ENCODE data around the gene GOLGA2. TPM values are rescaled to one million over a fixed set of nuclear protein-coding genes. Genes with fewer than 3 reads are reported as not detected.

The GOLGA2 gene
- total and polyA plus RNA-seq, 9 donors = 78.6 to 109 (median 91.6) TPM

GRCh38 chr9:128214571-128215490 lies 61.0 kb downstream of the GOLGA2 start:
- no peak for DNase-seq
- H3K27ac ChIP-seq (ENCODE audit: low read length) = peak overlapping the region; percentile 53
- H3K27me3 ChIP-seq (ENCODE audit: control insufficient read depth, insufficient read depth, low read length) = no peaks in the 10 kb centered on the region
- H3K4me3 ChIP-seq (ENCODE audit: low read length) = no peak overlapping the region
- WGBS (ENCODE audit: insufficient coverage) = 63% methylated on average over 18 of the region's 21 CpGs
- H3K4me1 ChIP-seq (ENCODE audit: control insufficient read depth, insufficient read depth, low read length) = peaks cover 39% of the 10 kb centered on the region
- H3K9me3 ChIP-seq (replicated peaks; ENCODE audit: control insufficient read depth, low read depth, low read length) = no peaks in the 10 kb centered on the region
- no peaks in the 10 kb centered on the region for H3K36me3 ChIP-seq (ENCODE audit: control insufficient read depth, insufficient read depth, low read length)

DNA sequence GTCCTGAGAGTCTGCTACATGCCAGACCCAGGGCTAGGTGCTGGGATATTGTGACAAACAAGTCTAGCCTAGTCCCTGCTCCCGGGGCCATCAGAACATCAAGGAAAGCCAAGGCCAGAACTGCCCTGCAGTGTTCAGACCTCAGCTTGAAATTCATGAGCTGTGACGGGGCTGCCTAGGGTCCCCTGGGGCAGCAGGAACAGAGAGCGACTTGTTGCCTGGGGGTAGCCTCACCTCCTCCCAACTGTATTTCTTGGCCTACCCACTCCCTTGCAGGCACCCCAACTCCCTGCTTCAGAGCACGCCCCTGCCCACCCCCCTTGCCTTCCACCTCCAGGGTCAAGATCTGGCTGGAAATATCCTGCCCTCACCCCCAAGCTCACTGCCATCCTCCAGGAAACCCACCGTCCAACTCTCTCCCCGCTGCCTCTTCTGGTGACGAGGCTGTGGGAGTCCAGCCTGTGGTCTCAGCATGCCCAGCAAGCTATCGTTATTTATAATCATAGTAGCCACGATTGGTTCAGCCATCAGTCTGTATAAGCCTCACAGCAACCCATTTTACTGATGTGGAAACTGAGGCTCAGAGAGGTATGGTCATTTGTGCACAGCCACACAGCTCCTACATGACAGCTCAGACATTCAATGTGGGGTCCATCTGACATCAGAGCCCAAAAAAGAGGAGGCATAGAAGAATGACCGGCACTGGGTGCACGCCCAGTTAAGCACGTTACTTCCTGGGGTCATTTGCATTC lies 61.9 kb downstream of the GOLGA2 start:
- H3K9me3 ChIP-seq (replicated peaks; ENCODE audit: control insufficient read depth, low read depth, low read length) = no peaks in the 10 kb centered on the region
- WGBS (ENCODE audit: insufficient coverage) = 86% methylated on average over 8 of the region's 12 CpGs
- DNase-seq = no peak
- no peak overlapping the region for H3K4me3 ChIP-seq (ENCODE audit: low read length)
- H3K4me1 ChIP-seq (ENCODE audit: control insufficient read depth, insufficient read depth, low read length) = peaks cover 40% of the 10 kb centered on the region
- no peaks in the 10 kb centered on the region for H3K27me3 ChIP-seq (ENCODE audit: control insufficient read depth, insufficient read depth, low read length)
- H3K36me3 ChIP-seq (ENCODE audit: control insufficient read depth, insufficient read depth, low read length) = peaks cover 2% of the 10 kb centered on the region
- H3K27ac ChIP-seq (ENCODE audit: low read length) = no peak overlapping the region

- Histone ChIP-seq H3K36me3 (ENCODE audit: control insufficient read depth, insufficient read depth, low read length) (peaks cover 2% of the 10 kb centered on the region), H3K27ac (ENCODE audit: low read length) (no peak overlapping the region), H3K9me3 (replicated peaks; ENCODE audit: control insufficient read depth, low read depth, low read length) (no peaks in the 10 kb centered on the region), H3K4me1 (ENCODE audit: control insufficient read depth, insufficient read depth, low read length) (peaks cover 33% of the 10 kb centered on the region), H3K4me3 (ENCODE audit: low read length) (no peak overlapping the region), H3K27me3 (ENCODE audit: control insufficient read depth, insufficient read depth, low read length) (no peaks in the 10 kb centered on the region)
- 100% methylated on average over 1 of the region's 2 CpGs for WGBS (ENCODE audit: insufficient coverage)
- no peak for DNase-seq
Measured at GRCh38 chr9:128211981-128212281, 63.9 kb downstream of the GOLGA2 start.

DNA sequence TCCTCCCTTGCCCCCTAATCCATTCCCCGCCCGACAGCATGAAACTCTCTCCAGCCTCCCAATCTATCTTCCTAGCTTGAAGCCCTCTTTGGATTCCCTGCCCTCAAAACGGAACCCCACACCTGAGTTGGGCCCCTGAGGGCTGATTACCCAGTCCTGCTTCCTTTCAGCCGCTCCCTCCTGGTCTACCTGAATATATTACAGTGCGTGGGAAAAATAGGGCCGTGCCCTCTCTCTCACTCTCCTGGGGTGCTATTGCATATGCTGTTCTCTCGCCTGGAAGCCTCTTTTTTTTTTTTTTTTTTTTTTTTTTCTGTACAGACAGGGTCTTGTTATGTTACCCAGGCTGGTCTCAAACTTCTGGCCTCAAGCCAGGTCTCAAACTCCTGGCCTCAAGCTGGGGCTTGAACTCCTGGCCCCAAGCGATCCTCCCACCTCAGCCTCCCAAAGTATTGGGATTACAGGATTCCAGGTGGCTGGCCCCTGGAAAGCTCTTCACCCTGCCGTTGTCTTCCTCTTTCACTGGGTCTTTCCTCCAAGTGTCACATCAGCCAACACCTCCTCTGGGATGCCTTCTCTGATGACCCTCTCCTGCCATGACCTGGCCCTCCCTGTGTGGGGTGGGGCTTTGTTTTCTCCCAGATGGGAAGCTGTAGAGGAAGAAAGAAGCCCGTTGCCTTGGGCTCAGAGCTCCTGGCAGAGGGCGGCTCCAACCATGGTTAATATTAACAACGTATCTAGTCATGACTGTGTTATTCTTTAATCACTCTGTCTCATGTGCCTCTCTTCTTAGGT lies 64.4 kb downstream of the GOLGA2 start:
- DNase-seq = no peak
- Histone ChIP-seq H3K4me3 (ENCODE audit: low read length) (no peak overlapping the region), H3K27me3 (ENCODE audit: control insufficient read depth, insufficient read depth, low read length) (peaks cover 2% of the 10 kb centered on the region), H3K4me1 (ENCODE audit: control insufficient read depth, insufficient read depth, low read length) (peaks cover 27% of the 10 kb centered on the region), H3K27ac (ENCODE audit: low read length) (no peak overlapping the region), H3K9me3 (replicated peaks; ENCODE audit: control insufficient read depth, low read depth, low read length) (no peaks in the 10 kb centered on the region), H3K36me3 (ENCODE audit: control insufficient read depth, insufficient read depth, low read length) (peaks cover 2% of the 10 kb centered on the region)
- 75% methylated on average over 5 of the region's 12 CpGs for WGBS (ENCODE audit: insufficient coverage)

GRCh38 chr9:128208946-128209669 lies 66.7 kb downstream of the GOLGA2 start:
- Histone ChIP-seq H3K27me3 (ENCODE audit: control insufficient read depth, insufficient read depth, low read length) (peaks cover 16% of the 10 kb centered on the region), H3K4me3 (ENCODE audit: low read length) (no peak overlapping the region), H3K4me1 (ENCODE audit: control insufficient read depth, insufficient read depth, low read length) (peaks cover 16% of the 10 kb centered on the region), H3K27ac (ENCODE audit: low read length) (no peak overlapping the region), H3K36me3 (ENCODE audit: control insufficient read depth, insufficient read depth, low read length) (peaks cover 2% of the 10 kb centered on the region), H3K9me3 (replicated peaks; ENCODE audit: control insufficient read depth, low read depth, low read length) (no peaks in the 10 kb centered on the region)
- no peak for DNase-seq
- 58% methylated on average over 6 of the region's 15 CpGs for WGBS (ENCODE audit: insufficient coverage)

DNA sequence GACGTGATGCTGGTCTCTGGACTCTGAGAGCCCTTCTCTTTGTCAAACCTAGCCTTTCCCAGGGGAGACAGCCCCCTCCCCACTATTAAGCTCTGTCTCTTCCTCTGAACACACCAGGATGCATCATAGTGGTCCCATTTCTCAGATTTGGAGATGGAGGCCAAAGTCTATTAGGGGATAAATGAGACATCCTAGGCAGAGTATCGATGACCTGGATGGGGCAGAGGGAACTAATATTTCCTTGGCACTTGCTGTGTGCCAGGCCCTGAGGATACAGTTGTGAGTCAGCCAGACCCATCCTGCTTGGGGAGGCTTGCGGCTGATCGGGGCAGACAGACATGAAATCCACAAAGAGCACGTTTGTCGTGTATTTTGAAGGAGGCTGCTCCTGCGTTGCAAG lies 67.4 kb downstream of the GOLGA2 start:
- H3K4me3 ChIP-seq (ENCODE audit: low read length) = no peak overlapping the region
- WGBS (ENCODE audit: insufficient coverage) = 69% methylated on average over 5 of the region's 7 CpGs
- peaks cover 20% of the 10 kb centered on the region for H3K4me1 ChIP-seq (ENCODE audit: control insufficient read depth, insufficient read depth, low read length)
- H3K27me3 ChIP-seq (ENCODE audit: control insufficient read depth, insufficient read depth, low read length) = peaks cover 21% of the 10 kb centered on the region
- no peak for DNase-seq
- H3K9me3 ChIP-seq (replicated peaks; ENCODE audit: control insufficient read depth, low read depth, low read length) = no peaks in the 10 kb centered on the region
- peaks cover 2% of the 10 kb centered on the region for H3K36me3 ChIP-seq (ENCODE audit: control insufficient read depth, insufficient read depth, low read length)
- no peak overlapping the region for H3K27ac ChIP-seq (ENCODE audit: low read length)

DNA sequence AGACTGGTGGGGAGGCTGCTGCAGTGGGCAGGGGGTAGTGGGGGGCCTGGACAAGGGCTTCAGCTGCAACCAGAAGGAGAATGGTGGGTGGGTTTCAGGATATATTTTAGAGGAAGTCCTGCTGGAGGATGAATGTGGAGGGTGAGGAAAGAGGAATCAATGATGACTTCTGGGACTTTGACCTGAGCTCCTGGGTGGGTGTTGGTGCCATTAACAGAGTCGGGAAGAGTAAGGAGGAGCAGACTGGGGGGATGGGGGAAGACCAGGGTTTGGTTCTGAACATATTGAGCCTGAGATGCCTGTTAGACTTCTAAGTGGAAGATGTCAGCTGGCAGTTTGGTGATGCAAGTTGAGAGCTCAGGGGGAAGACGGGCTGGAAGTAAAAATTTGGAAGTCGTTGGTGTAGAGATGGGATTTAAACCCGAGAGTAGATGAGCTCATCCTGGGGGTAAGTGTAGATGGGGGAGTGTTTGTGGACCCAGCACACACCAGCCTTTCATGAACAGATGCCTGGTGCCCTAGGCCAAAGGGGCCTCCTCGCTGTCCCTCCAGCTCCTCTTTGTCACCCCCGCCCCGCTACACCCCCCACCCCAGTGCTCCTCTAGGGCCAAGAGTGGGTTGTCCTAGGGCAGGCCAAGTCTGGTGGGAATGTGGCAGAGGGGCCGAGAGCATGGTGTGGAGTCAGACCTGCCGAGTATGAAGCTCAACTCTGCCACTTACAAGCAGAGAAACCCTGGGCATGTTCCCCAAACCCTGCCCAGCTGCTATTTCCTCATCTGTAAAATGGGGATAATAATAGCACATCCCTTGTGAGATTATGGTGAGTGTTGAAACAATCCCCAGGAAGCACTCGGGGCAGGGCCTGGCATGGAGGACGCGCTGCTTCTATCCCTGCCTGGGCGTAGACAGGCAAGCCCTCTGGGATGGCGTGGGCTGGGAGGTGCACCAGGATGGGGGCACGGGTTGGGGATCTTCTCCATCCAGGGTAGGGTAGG lies 68.6 kb downstream of the GOLGA2 start:
- H3K4me3 ChIP-seq (ENCODE audit: low read length) = no peak overlapping the region
- peaks cover 25% of the 10 kb centered on the region for H3K4me1 ChIP-seq (ENCODE audit: control insufficient read depth, insufficient read depth, low read length)
- H3K36me3 ChIP-seq (ENCODE audit: control insufficient read depth, insufficient read depth, low read length) = peaks cover 2% of the 10 kb centered on the region
- no peak for DNase-seq
- WGBS (ENCODE audit: insufficient coverage) = 63% methylated on average over 5 of the region's 15 CpGs
- no peaks in the 10 kb centered on the region for H3K9me3 ChIP-seq (replicated peaks; ENCODE audit: control insufficient read depth, low read depth, low read length)
- peaks cover 21% of the 10 kb centered on the region for H3K27me3 ChIP-seq (ENCODE audit: control insufficient read depth, insufficient read depth, low read length)
- H3K27ac ChIP-seq (ENCODE audit: low read length) = no peak overlapping the region

GRCh38 chr9:128206484-128206883 lies 69.3 kb downstream of the GOLGA2 start:
- DNase-seq = no peak
- H3K36me3 ChIP-seq (ENCODE audit: control insufficient read depth, insufficient read depth, low read length) = peaks cover 2% of the 10 kb centered on the region
- peaks cover 25% of the 10 kb centered on the region for H3K4me1 ChIP-seq (ENCODE audit: control insufficient read depth, insufficient read depth, low read length)
- H3K27ac ChIP-seq (ENCODE audit: low read length) = no peak overlapping the region
- WGBS (ENCODE audit: insufficient coverage) = 78% methylated on average over 3 of the region's 3 CpGs
- H3K4me3 ChIP-seq (ENCODE audit: low read length) = no peak overlapping the region
- no peaks in the 10 kb centered on the region for H3K9me3 ChIP-seq (replicated peaks; ENCODE audit: control insufficient read depth, low read depth, low read length)
- peaks cover 21% of the 10 kb centered on the region for H3K27me3 ChIP-seq (ENCODE audit: control insufficient read depth, insufficient read depth, low read length)
